ENCODE data around the gene SH2D5. TPM values are rescaled to one million over a fixed set of nuclear protein-coding genes. Genes with fewer than 3 reads are reported as not detected.

Gene SH2D5
- total and polyA plus RNA-seq, 5 donors from 2014 or later: not detected

DNA sequence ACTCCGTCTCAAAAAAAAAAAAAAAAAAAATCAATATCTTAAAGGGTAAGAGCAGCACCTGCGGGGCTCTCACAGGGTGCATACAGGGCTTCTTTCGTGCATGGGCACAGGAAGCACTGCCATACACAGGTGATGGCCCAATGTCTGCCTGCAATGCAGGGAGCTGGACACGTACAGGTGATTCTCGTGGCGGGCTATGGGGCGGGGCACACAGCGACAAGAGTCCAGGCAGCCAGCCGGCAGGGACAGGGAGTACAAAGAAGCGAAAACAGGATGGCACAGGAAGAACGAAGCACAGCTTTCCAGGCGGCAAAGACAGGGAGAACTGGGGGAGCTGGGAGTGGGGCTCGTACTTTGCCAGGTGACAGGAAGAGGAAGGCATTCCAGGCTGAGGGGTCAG, 16.3 kb downstream of the SH2D5 start:
- H3K9me3 ChIP-seq (ENCODE audit: control insufficient read depth in 2 of 2, low read length in 2 of 2): no peaks in the 10 kb centered on the region
- H3K4me3 Mint-ChIP-seq: peak overlapping the region in 2 of 4 donors; percentile 44 to 62
- H3K4me1 ChIP-seq (ENCODE audit: control insufficient read depth, insufficient read depth, low read length, poor library complexity, severe bottlenecking): peaks cover 7% of the 10 kb centered on the region
- no peaks in the 10 kb centered on the region for H3K36me3 Mint-ChIP-seq
- no peak overlapping the region for H3K27ac ChIP-seq (ENCODE audit: insufficient read depth, low read length, poor library complexity, severe bottlenecking)
- no peaks in the 10 kb centered on the region for H3K36me3 ChIP-seq (ENCODE audit: control insufficient read depth, insufficient read depth, low read length)
- peaks cover 9% of the 10 kb centered on the region for H3K27me3 ChIP-seq (ENCODE audit: control insufficient read depth, insufficient read depth, low read length)
- H3K4me3 ChIP-seq (ENCODE audit: low read depth, low read length): no peak overlapping the region
- ATAC-seq (ENCODE audit: low read depth in 2 of 2): no peak
- no peak for DNase-seq
- H3K9me3 Mint-ChIP-seq: no peaks in the 10 kb centered on the region
- H3K27me3 Mint-ChIP-seq: peaks cover 44% of the 10 kb centered on the region
- H3K4me1 Mint-ChIP-seq: peaks cover 0 to 19% (median 7%) of the 10 kb centered on the region in 4 donors
- H3K27ac Mint-ChIP-seq: peak overlapping the region in 2 of 3 donors; percentile 20 to 36

DNA sequence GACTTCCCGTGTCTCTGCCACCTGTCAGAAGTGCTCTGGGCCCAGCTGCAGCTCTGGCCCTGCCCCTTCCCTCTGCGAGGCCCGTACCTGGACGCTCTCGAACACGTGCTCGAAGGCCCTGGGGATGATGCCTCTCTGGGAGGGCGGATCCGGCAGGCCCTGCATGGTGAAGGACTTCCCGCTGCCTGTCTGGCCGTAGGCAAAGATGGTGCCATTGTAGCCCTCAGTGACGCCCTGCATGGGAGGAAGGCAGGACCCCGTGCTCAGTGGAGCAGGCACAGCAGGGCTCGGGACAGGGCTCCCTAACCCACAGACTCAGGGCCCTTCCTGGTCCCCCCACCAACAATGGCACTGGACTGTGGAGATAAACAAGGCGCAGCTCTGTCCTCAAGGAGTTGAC, 17.1 kb downstream of the SH2D5 start:
- Histone ChIP-seq H3K4me3 (ENCODE audit: low read depth, low read length) (no peak overlapping the region), H3K36me3 (ENCODE audit: control insufficient read depth, insufficient read depth, low read length) (no peaks in the 10 kb centered on the region), H3K27me3 (ENCODE audit: control insufficient read depth, insufficient read depth, low read length) (peaks cover 9% of the 10 kb centered on the region), H3K9me3 (ENCODE audit: control insufficient read depth in 2 of 2, low read length in 2 of 2) (no peaks in the 10 kb centered on the region), H3K27ac (ENCODE audit: insufficient read depth, low read length, poor library complexity, severe bottlenecking) (no peak overlapping the region), H3K4me1 (ENCODE audit: control insufficient read depth, insufficient read depth, low read length, poor library complexity, severe bottlenecking) (peaks cover 7% of the 10 kb centered on the region)
- peaks cover 0 to 19% (median 7%) of the 10 kb centered on the region in 4 donors for H3K4me1 Mint-ChIP-seq
- peaks cover 42% of the 10 kb centered on the region for H3K27me3 Mint-ChIP-seq
- H3K4me3 Mint-ChIP-seq: no peak overlapping the region
- no peak for DNase-seq
- ATAC-seq (ENCODE audit: low read depth in 2 of 2): no peak
- H3K9me3 Mint-ChIP-seq: no peaks in the 10 kb centered on the region
- peak overlapping the region in 1 of 3 donors; percentile 48 for H3K27ac Mint-ChIP-seq
- no peaks in the 10 kb centered on the region for H3K36me3 Mint-ChIP-seq

DNA sequence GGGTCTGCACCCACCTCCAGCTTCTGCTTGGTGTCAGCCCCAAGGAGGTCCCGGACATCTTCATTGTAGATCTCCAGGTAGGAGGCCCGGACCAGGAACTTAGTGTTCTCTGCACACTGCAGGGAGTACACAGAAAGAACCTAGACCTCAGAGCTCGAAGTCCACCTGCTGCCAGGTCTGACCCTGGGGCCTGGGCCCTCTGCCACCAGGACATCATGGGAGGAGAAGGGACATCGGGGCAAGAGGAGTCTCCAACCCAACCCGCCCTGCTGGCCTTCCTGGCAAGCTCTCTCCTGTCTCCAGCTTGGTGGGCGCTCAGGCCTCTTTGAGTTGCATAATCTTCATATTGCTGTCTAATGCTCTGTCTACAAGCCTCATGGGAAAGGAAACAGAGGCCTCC, 19.1 kb downstream of the SH2D5 start:
- peaks cover 0 to 15% (median 5%) of the 10 kb centered on the region in 4 donors for H3K4me1 Mint-ChIP-seq
- H3K36me3 Mint-ChIP-seq: no peaks in the 10 kb centered on the region
- no peak overlapping the region for H3K4me3 Mint-ChIP-seq
- H3K27ac ChIP-seq (ENCODE audit: insufficient read depth, low read length, poor library complexity, severe bottlenecking): no peak overlapping the region
- ATAC-seq (ENCODE audit: low read depth in 2 of 2) (no peak), DNase-seq (no peak)
- H3K4me3 ChIP-seq (ENCODE audit: low read depth, low read length): no peak overlapping the region
- no peaks in the 10 kb centered on the region for H3K9me3 Mint-ChIP-seq
- no peak overlapping the region for H3K27ac Mint-ChIP-seq
- no peaks in the 10 kb centered on the region for H3K9me3 ChIP-seq (ENCODE audit: control insufficient read depth in 2 of 2, low read length in 2 of 2)
- H3K27me3 ChIP-seq (ENCODE audit: control insufficient read depth, insufficient read depth, low read length): peaks cover 7% of the 10 kb centered on the region
- no peaks in the 10 kb centered on the region for H3K36me3 ChIP-seq (ENCODE audit: control insufficient read depth, insufficient read depth, low read length)
- H3K27me3 Mint-ChIP-seq: peaks cover 27% of the 10 kb centered on the region
- H3K4me1 ChIP-seq (ENCODE audit: control insufficient read depth, insufficient read depth, low read length, poor library complexity, severe bottlenecking): peaks cover 7% of the 10 kb centered on the region

DNA sequence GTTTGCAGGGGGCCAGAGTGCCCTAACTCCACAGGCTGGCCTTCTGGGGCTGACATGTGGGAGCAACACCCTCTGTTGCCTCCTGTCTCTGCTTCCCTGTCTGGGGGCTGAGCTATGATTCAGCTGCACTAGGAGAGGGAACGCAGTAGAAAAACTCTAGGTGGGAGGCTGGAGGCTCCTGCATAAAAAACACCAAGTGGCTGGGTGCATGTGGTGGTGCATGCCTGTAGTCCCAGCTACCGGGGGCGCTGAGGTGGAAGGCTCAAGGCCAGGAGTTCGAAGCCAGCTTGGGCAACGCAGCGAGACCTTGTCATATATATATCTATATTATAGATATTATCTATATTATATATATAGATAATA, 20.3 kb downstream of the SH2D5 start:
- no peaks in the 10 kb centered on the region for H3K36me3 Mint-ChIP-seq
- no peak overlapping the region for H3K27ac Mint-ChIP-seq
- Histone ChIP-seq H3K27ac (ENCODE audit: insufficient read depth, low read length, poor library complexity, severe bottlenecking) (no peak overlapping the region), H3K9me3 (ENCODE audit: control insufficient read depth in 2 of 2, low read length in 2 of 2) (no peaks in the 10 kb centered on the region), H3K4me3 (ENCODE audit: low read depth, low read length) (no peak overlapping the region), H3K27me3 (ENCODE audit: control insufficient read depth, insufficient read depth, low read length) (peaks cover 7% of the 10 kb centered on the region), H3K36me3 (ENCODE audit: control insufficient read depth, insufficient read depth, low read length) (no peaks in the 10 kb centered on the region), H3K4me1 (ENCODE audit: control insufficient read depth, insufficient read depth, low read length, poor library complexity, severe bottlenecking) (peaks cover 4% of the 10 kb centered on the region)
- DNase-seq (no peak), ATAC-seq (ENCODE audit: low read depth in 2 of 2) (no peak)
- H3K9me3 Mint-ChIP-seq: no peaks in the 10 kb centered on the region
- H3K27me3 Mint-ChIP-seq: peaks cover 24% of the 10 kb centered on the region
- H3K4me3 Mint-ChIP-seq: no peak overlapping the region
- peaks cover 0 to 9% (median 5%) of the 10 kb centered on the region in 4 donors for H3K4me1 Mint-ChIP-seq

DNA sequence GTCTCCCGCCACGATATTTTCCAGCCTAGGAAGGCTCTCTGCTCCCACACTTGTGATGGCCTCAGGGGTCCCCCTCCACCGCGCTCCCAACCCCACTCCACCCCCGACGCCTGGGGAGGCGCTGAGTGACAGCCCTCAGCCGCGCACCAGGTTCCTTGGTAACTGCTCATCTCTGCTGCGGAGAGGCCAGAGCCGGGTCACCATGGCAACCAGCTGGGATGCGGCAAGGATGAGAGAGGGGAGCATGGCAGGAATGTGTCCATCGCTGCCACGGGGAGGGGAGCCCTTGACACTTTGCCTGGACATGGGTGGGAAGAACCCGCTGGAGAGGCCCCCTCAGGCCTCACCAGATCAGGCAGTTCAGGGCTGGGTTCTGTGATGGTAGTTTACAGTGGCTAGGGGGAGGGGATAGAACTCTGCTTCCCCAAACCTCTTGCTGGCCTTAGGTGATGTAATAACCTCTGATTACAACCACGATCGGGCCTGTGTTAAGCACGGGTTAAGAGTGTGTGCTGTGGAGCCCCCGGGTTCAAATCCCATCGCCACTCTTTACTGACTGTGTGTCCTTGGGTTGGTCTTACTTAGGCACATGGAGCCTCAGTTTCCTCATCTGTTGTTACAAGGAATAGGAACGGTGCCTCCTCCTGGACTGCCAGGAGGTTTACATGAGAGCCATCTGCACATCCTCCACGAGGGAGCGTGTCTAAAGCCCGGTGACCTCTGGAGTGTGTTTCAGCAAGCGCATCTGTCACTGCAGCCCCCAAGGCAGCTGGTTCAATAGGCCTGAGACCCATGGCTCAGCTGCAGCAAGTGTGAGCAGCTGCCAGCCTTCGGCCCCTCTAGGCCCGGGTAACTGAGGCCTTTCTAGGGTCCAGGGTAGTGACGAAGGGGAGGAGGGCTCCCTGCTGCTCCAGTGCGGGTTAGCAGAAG, 21.0 kb downstream of the SH2D5 start:
- no peaks in the 10 kb centered on the region for H3K9me3 ChIP-seq (ENCODE audit: control insufficient read depth in 2 of 2, low read length in 2 of 2)
- Mint-ChIP-seq H3K4me1 (peaks cover 0 to 5% (median 2%) of the 10 kb centered on the region in 4 donors), H3K27me3 (peaks cover 19% of the 10 kb centered on the region), H3K9me3 (no peaks in the 10 kb centered on the region), H3K27ac (no peak overlapping the region), H3K4me3 (no peak overlapping the region), H3K36me3 (no peaks in the 10 kb centered on the region)
- peaks cover 3% of the 10 kb centered on the region for H3K27me3 ChIP-seq (ENCODE audit: control insufficient read depth, insufficient read depth, low read length)
- H3K36me3 ChIP-seq (ENCODE audit: control insufficient read depth, insufficient read depth, low read length): no peaks in the 10 kb centered on the region
- no peak for DNase-seq
- H3K27ac ChIP-seq (ENCODE audit: insufficient read depth, low read length, poor library complexity, severe bottlenecking): no peak overlapping the region
- no peak for ATAC-seq (ENCODE audit: low read depth in 2 of 2)
- no peaks in the 10 kb centered on the region for H3K4me1 ChIP-seq (ENCODE audit: control insufficient read depth, insufficient read depth, low read length, poor library complexity, severe bottlenecking)
- H3K4me3 ChIP-seq (ENCODE audit: low read depth, low read length): no peak overlapping the region

DNA sequence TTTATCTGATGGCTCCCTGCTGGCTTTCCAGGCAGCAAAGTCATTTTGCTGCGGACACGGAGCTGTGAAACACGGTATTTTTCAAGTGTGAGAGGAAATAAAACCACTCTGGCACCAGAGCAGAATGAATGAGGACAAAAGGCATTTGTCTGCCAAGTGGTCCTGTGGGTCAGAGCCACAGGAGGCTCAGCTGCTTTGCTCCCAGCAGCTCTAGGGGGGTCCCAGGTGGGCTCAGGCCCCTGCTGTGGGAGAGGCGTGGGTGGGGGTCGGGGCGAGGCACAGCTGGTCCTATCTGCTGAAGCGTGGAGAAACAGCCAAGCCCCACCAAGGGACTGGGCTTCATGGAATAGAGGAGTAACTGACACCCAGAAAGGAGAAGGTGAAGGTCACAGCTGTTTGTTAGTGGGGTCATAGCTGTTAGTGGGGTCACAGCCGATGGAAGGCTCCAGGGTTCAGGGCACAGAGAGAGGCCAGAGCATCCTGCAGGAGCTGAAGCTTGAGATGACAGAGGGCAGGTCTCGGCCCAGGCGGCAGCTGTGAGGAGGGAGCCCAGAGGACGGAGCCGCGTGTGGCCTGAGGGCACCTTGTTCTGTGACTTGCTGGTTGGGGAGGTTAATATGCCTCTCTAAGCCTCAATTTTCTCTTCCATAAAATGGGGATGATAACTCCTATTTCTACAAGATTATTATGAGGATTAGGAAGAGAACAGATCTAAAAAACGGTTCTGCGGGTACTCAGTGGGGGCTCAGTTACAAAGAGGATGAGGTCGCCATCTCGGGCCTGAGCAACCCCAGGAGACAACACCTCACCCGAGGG, 21.8 kb downstream of the SH2D5 start:
- Mint-ChIP-seq H3K27ac (no peak overlapping the region), H3K9me3 (no peaks in the 10 kb centered on the region), H3K36me3 (no peaks in the 10 kb centered on the region), H3K4me1 (no peaks in the 10 kb centered on the region), H3K27me3 (peaks cover 10% of the 10 kb centered on the region), H3K4me3 (peak overlapping the region in 1 of 4 donors; percentile 59)
- DNase-seq: no peak
- Histone ChIP-seq H3K4me3 (ENCODE audit: low read depth, low read length) (no peak overlapping the region), H3K36me3 (ENCODE audit: control insufficient read depth, insufficient read depth, low read length) (no peaks in the 10 kb centered on the region), H3K27me3 (ENCODE audit: control insufficient read depth, insufficient read depth, low read length) (peaks cover 3% of the 10 kb centered on the region), H3K9me3 (ENCODE audit: control insufficient read depth in 2 of 2, low read length in 2 of 2) (no peaks in the 10 kb centered on the region), H3K4me1 (ENCODE audit: control insufficient read depth, insufficient read depth, low read length, poor library complexity, severe bottlenecking) (no peaks in the 10 kb centered on the region), H3K27ac (ENCODE audit: insufficient read depth, low read length, poor library complexity, severe bottlenecking) (no peak overlapping the region)
- no peak for ATAC-seq (ENCODE audit: low read depth in 2 of 2)

DNA sequence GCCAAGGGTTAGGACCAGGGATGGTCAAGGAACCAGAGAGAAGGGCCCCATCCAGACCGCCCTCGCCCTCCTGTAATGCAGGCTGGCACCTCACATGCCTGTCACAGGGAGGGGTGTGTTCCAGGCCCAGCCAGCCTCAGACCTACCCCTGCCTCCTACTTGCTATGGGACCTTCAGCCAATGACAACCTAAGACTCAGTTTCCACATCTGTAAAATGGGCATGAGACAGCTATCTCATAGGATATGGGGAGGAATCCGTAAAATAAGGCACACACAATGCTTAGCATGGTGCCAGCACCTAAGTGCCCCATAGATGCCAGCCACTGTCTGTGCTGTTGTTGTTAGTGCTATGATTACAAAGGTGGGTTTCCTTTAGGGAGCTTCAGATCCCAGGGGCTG, 22.6 kb downstream of the SH2D5 start:
- no peaks in the 10 kb centered on the region for H3K36me3 ChIP-seq (ENCODE audit: control insufficient read depth, insufficient read depth, low read length)
- no peaks in the 10 kb centered on the region for H3K4me1 Mint-ChIP-seq
- H3K9me3 ChIP-seq (ENCODE audit: control insufficient read depth in 2 of 2, low read length in 2 of 2): no peaks in the 10 kb centered on the region
- H3K9me3 Mint-ChIP-seq: no peaks in the 10 kb centered on the region
- H3K27ac Mint-ChIP-seq: no peak overlapping the region
- no peaks in the 10 kb centered on the region for H3K4me1 ChIP-seq (ENCODE audit: control insufficient read depth, insufficient read depth, low read length, poor library complexity, severe bottlenecking)
- no peak overlapping the region for H3K4me3 ChIP-seq (ENCODE audit: low read depth, low read length)
- peaks cover under 1% of the 10 kb centered on the region for H3K27me3 ChIP-seq (ENCODE audit: control insufficient read depth, insufficient read depth, low read length)
- no peak overlapping the region for H3K27ac ChIP-seq (ENCODE audit: insufficient read depth, low read length, poor library complexity, severe bottlenecking)
- H3K4me3 Mint-ChIP-seq: no peak overlapping the region
- ATAC-seq (ENCODE audit: low read depth in 2 of 2) (no peak), DNase-seq (no peak)
- peaks cover 2% of the 10 kb centered on the region for H3K27me3 Mint-ChIP-seq
- H3K36me3 Mint-ChIP-seq: no peaks in the 10 kb centered on the region
